Epithelial cell of proximal tubule (primary cell): ENCODE measurements around the gene RBM12. TPM values are rescaled to one million over a fixed set of nuclear protein-coding genes. Genes with fewer than 3 reads are reported as not detected.
A peak's percentile ranks its signal among the peaks of the same experiment; 100 is the strongest.

ENCODE experiments used
- DNase-seq: peaks from one replicate; pipeline ENCODE4 v3.0.0-alpha.2; 2011; ENCODE audit warnings: low read depth
- H3K4me3 ChIP-seq: 2 replicates; pipeline ENCODE4 v1.5.1; 2011; ENCODE audit warnings: low read depth, mild to moderate bottlenecking, low read length
- CTCF ChIP-seq: conservative IDR thresholded peaks from 2 replicates; pipeline ENCODE4 v1.5.1; 2012; ENCODE audit warnings: low read depth, mild to moderate bottlenecking, low read length
- total RNA-seq: library from RNA; depleted of rRNA; stranded (reverse); fragments of >200 nt; gene quantifications from 2 replicates; pipeline ENCODE4 v1.2.3, GENCODE V29; 2015

Gene RBM12
- total RNA-seq, 1 donor from 2014 or later: 47.3 TPM

GRCh38 chr20:35699957-35700624 lies 35.4 kb upstream of the RBM12 start:
- TF ChIP-seq CTCF: no peak
- DNase-seq: no peak
- H3K4me3 ChIP-seq: peak overlapping the region; percentile 84

GRCh38 chr20:35699127-35699956 lies 34.6 kb upstream of the RBM12 start, which contains the start of the genes NFS1 and ROMO1:
TSS of gene NFS1 (minus strand) at chr20:35699352. CDS start at chr20:35699288, 64 bp downstream.
TSS of gene ROMO1 (plus strand) at chr20:35699405. CDS start at chr20:35699633, 228 bp downstream.
- no peak for DNase-seq
- peak within 1 kb of the TSS; percentile 84 for H3K4me3 ChIP-seq
- TF ChIP-seq CTCF: no peak

GRCh38 chr20:35698298-35699126 lies 33.8 kb upstream of the RBM12 start:
- peak overlapping the region; percentile 84 for H3K4me3 ChIP-seq
- no peak for DNase-seq
- no peak for TF ChIP-seq CTCF

GRCh38 chr20:35697696-35698297 lies 33.1 kb upstream of the RBM12 start:
- peak overlapping the region; percentile 84 for H3K4me3 ChIP-seq
- DNase-seq: no peak
- no peak for TF ChIP-seq CTCF

DNA sequence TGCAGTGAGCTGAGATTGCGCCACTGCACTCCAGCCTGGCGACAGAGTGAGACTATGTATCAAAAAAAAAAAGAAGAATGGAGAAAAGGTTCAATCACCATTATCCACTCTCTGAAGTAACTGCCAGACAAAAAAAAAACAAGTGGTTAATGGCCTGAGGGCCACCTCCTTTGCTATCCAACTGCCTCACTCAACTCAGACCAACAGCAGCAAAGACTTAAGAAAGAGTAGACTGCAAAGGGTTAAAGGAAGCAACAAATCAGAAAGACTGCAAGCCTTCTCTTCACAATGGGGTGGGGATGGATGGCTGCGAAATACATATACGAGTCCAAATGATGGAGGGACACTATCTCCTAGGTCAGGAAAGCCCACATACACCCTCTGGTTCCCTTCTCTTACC lies 31.3 kb upstream of the RBM12 start:
- H3K4me3 ChIP-seq: no peak overlapping the region
- no peak for TF ChIP-seq CTCF
- DNase-seq: no peak

- no peak for DNase-seq
- no peak overlapping the region for H3K4me3 ChIP-seq
- TF ChIP-seq CTCF: no peak
Measured at GRCh38 chr20:35695245-35695749, 30.6 kb upstream of the RBM12 start.
